Muscle of back (tissue), 13 donors: ENCODE measurements around the gene NRBP1. TPM values are rescaled to one million over a fixed set of nuclear protein-coding genes. Genes with fewer than 3 reads are reported as not detected.

ENCODE experiments used
- DNase-seq, 3 donors: peaks; one replicate each; pipeline versions ENCODE4 v3.0.0 to v3.0.0-alpha.2; 2013
- long read RNA-seq, 9 donors: transcript quantifications; one replicate each; lab custom pipeline, GENCODE V29; 2026
- polyA plus RNA-seq, 10 donors: library from polyadenylated mRNA; unstranded; fragments of 120-200 nt; gene quantifications; one replicate each; pipeline ENCODE4 v1.2.1, GENCODE V29; 2013; ENCODE audit not compliant: insufficient read length in 10 of 10

The NRBP1 gene
- 100 to 1,000 TPM; 106 to 133 (median 118) TPM for polyA plus RNA-seq
- long read RNA-seq, donor 1, partial matches to known transcripts: 39 of 41 reads
- long read RNA-seq, donor 1, other reads (novel, unspliced or antisense): 0 of 41 reads
- long read RNA-seq, donor 2, partial matches to known transcripts: 55 of 58 reads
- long read RNA-seq, donor 2, other reads (novel, unspliced or antisense): 0 of 58 reads
- long read RNA-seq, donor 3: 0 reads
- long read RNA-seq, donor 4, partial matches to known transcripts: 26 of 26 reads
- long read RNA-seq, donor 4, other reads (novel, unspliced or antisense): 0 of 26 reads
- long read RNA-seq, donor 5, partial matches to known transcripts: 68 of 68 reads
- long read RNA-seq, donor 5, other reads (novel, unspliced or antisense): 0 of 68 reads
- long read RNA-seq, donor 6, partial matches to known transcripts: 42 of 45 reads
- long read RNA-seq, donor 6, other reads (novel, unspliced or antisense): 0 of 45 reads
- long read RNA-seq, donor 7, partial matches to known transcripts: 44 of 46 reads
- long read RNA-seq, donor 7, other reads (novel, unspliced or antisense): 0 of 46 reads
- long read RNA-seq, donor 8, partial matches to known transcripts: 54 of 55 reads
- long read RNA-seq, donor 8, other reads (novel, unspliced or antisense): 0 of 55 reads
- long read RNA-seq, donor 9: 0 reads

DNA sequence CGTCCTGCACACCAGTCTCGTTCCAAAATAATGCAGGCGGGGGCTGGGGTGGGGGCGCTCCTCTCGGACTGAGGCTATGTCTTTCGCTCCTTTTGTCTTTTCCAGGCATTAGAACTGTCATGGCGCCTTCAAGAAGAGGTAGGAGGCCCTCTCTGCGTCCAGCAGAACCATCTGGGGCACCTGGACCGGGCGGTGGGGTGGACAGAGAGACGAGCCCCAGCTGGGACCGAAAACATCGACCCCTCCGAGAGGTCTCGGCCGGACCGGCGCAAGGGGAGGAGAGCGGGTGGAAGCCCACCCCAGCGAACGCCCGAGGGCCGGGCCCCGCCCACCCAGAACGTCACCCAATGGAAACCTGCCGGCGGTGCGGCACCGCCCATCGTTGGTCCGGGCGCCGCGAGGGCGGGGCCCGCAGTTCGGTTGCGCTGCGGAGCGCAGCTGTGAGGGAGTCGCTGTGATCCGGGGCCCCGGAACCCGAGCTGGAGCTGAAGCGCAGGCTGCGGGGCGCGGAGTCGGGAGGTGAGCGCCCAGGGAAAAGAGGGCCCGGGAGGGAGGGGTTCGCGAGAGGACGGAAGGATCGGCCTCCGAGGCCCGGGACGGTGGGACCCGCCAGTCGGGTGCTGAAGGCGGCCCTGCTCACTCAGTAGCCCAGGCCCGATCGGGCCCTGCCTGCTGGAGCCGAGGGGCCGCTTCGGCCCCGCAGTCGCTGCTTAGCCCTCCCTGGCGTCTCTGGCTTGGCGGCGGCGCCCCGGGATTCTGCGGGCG, at the start of gene NRBP1:
Gene NRBP1, plus strand, starts transcription at position 419 of the 765 bp plus-strand sequence. CDS start 4,643 bp downstream, outside the sequence.
- peak; percentile 92 to 99 (median 98) for DNase-seq

DNA sequence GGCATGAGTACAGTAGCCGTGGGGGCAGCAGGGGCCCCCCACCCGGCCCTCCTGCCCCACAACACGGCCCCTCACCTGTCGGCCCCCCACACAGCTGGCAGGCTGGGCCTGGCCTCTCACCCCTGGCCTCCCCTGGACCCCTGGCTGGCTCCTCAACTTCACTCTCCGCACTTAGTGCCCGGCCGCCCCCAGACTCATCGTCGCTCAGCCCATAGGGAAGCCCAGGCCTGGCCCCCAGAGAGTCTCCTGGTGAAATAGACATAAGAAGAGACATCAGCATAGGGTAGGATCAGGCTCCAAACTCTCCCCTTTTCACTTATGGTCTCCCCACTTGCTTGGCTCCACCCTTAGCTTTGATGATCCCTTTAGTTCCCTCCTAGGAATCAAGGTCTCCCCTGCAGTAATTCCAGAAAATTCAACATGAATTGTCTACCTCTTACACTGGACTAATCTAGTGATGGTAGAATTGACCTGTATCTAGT, 49.6 kb upstream of the NRBP1 start:
- no peak for DNase-seq

DNA sequence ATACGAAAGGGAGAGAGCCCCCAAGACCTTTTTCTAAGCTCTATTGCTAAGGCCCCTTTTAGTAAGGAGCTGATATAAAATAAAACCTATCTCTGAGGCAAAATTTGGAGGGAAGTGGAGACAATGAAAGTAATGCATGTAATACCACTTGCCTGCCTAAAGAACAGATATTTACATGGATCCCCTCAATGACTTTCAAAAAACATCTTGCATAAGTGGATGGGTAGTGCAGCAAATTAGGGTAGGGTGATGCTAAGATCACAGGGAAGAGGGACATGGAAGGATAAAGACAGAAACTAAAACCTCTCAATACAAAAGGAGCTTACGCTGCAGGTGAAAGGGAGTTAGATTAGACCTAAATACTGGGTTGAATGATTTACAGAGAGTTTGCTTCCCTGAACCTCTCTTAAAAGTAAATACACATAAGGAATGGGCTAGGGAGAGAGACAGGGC, 49.0 kb upstream of the NRBP1 start:
- DNase-seq: no peak

DNA sequence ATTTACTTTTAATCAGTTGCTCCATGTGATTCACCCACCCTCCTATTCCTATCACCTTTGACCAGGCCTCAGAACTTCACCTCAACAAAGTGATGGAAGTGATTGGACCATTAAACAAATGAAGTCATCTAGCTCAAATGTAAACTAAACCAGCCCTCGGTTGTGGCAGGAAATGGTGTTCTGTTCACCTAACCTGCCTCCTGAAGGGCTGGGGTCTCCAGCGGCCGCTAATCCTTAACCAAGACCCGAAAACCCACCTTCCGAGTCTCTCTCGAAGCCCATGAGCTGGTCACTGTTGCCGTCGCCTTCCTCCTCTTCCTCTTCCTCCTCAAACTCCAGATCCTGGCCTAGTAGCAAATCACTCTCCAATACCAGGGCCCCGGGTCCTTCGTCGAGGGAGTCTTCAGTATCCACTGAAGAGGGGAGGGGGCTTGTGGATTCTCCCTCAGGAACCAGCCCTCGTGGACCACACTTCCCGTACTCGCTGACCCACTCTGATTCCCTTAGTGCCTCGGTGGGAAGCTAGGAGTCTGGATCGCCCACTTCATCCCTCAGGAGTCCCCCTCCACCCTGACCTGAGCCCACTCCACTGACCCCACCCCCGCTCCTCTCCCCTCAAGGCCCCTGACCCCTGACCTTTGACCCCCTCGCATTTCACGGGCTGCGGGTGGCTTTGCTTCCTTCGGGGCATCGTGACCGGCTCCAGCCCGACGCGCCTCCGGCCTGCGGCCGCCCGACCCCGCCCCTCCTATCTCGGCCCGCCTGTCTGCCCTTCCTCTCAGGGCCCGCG, 48.4 kb upstream of the NRBP1 start:
- DNase-seq: peak in 1 of 3 donors; percentile 59

DNA sequence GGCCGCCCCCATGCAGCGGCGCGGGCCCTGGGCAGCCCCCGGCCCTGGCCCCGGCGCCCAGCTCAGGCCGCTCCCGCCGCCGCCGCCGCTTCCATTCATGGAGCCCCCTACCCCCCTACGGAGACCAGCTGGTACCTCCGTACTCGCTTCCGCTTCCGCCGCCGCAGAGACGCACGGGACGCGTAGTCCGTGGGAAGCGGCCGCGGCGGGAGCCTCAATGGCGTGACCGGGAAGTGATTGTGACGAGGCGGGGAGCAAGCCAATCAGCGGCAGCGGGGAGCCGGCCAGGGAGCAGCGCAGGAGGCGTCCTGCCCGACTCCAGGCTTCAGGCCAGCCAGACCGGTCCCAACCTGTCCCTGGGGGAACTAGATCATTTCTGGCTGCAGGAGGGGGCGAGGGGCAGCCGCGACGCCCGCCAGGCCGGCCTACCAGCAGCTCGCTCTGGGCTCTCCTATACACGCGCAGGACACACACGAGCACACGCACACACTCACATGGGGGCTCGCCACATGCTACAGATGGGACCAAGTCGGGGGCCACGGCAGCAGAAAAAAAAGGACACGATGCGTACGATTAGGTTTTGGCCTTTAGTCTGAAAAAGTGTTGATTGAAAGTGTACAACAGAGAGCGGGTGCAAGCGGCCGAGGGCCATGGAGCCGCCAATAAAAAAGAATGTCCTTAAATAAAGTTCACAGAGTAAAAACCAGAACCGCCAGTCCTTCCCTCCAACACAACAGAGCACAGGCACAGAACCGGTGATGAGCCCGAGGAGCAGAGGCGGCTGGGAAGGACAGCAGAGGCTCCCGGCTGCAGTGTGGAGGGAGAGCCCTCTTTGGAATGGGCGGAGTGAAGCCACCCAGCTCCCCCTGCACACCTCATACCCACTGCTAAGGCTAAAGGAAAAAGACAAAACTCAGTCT, 47.5 kb upstream of the NRBP1 start, which contains the start of gene ZNF513:
Gene ZNF513, minus strand, starts transcription at position 109 of the 920 bp plus-strand sequence. CDS start 208 bp downstream, outside the sequence.
- peak; percentile 94 to 98 (median 95) for DNase-seq

DNA sequence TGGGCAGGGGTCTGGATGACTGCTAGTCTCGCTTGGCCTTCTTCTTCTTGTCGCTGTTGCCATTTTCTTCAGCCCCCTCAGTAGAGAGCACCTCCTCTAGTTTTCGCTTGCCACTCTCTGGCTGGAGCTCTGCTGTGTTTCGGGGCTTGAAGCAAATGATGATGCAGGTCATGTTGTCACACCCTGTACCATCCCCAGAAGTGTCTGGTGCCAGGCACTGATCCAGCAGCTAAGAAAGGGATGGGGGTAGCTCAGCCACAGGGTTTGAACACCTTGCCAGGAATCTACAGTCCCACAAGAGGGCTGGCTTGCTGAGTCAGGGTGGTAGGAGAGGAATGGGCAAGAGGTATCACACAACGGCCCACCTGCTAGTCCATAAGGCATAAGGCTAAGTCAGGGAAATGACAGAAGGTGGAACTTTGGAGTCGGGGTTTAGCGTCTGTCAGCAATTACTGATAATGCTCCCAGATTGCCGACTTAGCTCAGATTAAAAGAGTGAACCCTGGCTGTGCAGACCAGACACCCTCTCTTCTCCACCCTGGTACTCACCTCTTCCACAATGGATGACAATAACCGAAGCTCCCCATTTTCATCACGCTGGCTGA, 46.8 kb upstream of the NRBP1 start:
- no peak for DNase-seq

DNA sequence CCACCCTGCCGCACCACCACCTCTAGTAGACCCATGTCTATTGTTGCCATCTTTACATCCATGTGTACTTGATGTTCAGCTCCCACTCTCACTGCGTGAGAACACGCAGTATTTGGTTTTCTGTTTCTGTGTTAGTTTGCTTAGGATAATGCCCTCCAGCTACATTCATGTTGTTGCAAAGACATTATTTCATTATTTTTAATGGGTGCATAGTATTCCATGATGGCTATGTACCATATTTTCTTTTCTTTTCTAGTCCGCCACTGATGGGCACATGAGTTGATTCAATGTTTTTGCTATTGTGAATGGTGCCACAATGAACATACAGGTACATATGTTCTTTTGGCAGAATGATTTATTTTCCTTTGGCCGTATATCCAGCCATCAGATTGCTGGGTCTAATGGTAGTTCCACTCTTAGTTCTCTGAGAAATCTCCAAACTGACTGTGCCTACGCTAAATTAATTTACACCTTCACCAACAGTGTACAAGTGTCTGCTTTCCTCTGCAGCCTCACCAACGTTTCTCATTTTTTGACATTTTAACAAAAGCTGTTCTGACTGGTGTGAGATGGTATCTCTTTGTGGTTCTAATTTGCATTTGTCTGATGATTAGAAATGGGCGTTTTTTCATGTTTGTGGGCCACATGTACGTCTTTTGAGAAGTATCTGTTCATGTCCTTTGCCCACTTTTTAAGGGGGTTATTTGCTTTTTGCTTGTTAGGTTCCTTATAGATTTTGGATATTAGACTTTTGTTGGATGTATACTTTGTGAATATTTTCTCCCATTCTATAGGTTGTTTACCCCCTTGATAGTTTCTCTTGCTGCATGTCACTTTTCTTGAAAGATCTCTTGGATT, 37.4 kb upstream of the NRBP1 start:
- no peak for DNase-seq

DNA sequence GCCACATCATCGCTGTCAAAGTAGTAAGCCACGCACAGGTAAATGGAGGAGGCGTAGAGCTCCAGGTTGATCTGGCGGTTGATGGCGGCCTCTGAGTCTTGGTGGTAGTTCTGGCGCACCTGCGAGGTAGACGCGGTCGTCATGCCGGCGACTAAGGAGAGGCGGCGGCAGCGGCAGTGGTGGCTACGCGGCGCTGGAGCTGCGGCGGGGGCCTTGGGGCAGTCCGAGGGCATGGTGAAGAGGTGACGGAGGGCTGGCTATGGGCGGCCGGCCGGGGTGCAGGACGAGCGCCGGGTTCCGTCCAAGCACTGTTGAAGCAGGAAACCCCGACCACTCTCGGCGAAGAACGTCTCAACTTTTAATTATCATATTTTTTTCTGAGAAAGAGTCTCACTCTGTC, 35.2 kb upstream of the NRBP1 start:
- no peak for DNase-seq

DNA sequence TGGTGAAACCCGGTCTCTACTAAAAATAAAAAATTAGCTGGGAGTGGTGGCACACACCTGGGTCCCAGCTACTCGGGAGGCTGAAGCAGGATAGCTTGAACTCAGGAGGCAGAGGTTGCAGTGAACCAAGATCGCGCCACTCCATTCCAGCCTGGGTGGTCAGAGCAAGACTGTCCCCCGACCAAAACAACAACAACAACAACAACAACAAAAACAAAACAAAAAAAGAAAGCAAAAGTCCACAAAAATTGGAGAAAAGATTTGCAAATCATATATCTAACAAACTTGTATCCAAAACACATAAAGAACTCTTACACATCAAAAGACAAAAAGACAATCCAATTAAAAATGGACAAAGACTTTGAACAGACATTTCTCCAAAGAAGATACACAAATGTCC, 29.5 kb upstream of the NRBP1 start:
- no peak for DNase-seq

DNA sequence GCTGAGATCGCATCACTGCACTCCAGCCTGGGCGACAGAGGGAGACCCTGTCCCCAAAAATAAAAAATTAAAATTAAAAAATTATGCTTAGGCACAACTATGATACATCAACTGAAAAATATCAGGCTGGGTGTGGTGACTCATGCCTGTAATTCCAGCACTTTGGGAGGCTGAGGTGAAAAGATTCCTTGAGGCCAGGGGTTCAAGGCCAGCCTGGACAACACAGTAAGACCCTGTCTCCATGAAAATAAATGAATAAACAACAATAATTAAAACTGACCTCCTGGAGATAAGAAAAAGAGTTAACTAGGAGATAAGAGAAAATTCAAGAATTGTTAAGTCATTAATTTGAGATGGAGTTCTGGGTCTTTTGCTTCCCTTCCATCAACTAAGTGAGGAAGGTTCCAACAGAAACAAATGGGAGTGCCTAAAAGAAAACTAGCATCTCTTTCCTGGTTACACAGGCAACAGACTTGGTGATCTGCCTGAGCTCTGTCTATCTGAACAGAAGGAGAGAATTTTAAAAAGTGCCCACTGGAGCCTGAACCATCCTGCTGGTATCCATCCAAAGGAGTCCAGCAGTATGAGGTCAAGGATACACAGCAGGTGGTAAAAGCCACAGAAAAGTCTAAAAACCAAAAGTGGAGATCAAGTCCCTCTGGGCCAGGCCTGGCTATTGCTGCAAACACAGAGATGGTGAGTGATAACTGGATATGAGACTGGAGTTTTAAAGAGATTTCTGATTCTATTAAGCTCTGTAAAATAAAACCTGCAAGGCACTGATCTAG, 27.9 kb upstream of the NRBP1 start:
- no peak for DNase-seq

DNA sequence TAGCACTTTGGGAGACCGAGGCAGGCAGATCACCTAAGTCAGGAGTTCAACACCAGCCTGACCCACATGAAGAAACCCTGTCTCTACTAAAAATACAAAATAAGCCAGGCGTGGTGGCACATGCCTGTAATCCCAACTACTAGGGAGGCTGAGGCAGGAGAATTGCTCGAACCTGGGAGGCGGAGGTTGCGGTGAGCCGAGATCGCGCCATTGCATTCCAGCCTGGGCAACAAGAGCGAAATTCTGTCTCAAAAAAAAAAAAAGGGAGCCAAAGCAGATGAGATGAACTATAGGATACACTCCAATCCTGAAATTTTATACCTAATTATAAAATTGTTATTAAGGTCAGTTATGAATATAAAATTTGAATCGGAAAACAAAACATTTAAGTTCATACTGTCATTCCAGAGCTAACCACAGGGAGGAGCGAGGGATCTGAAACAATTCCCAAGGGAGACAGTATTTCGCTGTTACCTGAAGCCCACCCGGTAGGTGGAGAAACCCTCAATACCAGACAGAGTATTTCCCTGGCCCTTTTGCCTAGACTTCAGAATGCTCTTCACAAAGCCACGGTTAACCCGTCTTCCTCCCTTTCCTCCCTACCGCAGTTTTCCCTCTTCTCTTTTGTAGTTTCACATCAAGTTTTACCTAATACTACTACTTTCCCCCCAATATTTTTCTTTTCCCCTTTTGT, 20.5 kb upstream of the NRBP1 start:
- DNase-seq: peak in 2 of 3 donors; percentile 38 to 56

DNA sequence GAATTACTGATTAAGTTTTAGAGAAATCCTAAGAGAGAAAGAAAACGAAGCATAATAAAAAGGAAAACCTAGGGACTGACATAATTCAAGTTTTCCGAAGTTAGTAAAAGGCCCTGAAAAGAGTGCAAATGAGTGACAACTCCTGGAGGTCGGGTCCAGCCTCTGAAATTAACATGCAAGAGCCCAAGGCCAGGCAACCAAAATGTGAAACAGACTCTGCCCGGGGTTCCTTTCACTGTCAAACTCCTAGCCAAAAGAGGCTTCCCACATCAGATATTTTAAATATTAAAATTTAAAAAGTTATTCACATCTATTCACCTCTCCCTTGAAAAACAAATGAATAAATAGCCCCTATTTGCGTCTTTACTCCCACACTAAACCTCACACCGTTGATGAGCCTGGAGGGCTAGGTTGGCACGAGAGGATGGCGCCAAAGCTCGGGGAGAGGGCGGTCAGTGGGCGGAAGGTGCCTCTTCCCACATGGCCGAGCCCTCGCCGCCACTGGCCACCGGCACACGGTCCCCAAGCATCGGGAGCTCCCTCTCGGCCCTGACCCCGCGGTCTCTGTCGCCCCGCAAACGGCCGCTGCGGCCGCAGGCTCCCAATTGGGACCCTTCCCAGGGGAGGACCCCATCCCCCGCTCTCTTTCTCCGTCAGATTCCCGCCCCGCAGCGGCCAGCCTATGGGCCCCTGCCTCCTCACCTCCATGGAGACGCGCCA, 19.7 kb upstream of the NRBP1 start:
- peak in 2 of 3 donors; percentile 18 to 36 for DNase-seq

DNA sequence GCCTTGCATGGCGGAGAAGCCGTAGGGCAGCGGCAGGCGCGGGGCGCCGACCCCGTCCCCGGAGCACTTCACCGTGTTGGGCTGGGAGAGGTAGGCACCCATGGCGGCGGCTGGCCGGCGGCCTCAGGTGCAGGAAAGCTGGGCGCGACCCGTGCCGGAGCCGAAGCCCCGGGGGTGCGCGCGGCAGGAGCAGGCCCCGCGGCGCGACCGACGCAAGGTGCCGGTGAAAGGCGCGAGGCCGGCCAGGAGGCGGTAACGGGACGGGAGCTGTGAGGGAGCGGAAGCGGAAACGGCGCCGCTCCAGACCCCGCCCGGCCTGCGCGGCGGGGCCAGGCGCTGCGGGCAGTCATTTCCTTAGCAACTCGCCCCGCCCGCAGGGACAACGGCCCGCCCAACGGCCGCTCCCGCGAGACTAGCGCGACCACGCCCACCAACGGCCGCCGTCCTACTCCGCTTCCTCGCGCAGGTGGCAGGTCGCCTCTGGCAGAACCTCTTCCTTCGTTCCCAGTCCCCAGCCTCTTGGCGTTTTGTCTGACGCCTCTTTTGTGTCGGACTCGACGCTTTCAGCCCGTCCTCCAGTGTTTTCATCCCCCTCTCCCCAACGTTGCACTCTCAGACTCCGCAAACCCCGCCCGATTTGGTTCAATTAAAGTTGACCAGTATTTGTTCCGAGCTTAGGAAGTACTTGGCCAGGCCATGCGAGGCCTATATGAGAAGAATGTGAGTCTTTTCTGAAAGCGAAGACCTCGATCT, 18.9 kb upstream of the NRBP1 start, which contains the start of gene PPM1G:
Gene PPM1G, minus strand, starts transcription at position 271 of the 753 bp plus-strand sequence. Its CDS starts 169 bp downstream, at position 102.
- peak; percentile 92 to 98 (median 96) for DNase-seq

DNA sequence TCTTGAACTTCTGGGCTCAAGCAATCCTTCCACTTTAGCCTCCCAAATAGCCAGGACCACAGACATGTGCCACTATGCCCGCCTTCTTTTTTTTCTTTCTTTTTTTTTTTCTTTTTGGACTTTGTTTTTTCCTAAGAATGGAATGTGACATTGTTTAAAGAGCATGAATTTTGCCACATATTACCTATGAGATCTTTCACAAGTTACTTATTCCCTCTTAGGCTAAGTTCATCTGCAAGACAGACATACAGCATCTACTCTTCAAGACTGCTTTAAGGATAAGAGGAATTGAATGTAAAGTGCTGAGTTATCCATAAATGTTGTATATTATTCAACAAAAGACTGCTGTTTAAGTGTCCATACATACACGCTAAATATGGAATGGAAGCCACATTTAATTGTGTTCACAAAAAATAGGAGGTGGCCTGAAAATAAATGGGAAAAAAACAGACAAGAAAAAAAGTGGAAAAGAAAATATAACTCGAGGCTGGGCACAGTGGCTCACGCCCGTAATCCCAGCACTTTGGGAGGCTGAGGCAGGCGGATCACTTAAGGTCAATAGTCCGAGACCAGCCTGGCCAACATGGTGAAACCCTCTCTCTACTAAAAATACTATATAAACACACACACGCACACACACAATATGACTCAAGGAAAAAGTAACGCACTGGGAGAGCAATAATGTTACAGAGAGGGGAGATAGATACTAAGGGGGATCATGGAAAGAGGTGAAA, 15.8 kb upstream of the NRBP1 start:
- no peak for DNase-seq

DNA sequence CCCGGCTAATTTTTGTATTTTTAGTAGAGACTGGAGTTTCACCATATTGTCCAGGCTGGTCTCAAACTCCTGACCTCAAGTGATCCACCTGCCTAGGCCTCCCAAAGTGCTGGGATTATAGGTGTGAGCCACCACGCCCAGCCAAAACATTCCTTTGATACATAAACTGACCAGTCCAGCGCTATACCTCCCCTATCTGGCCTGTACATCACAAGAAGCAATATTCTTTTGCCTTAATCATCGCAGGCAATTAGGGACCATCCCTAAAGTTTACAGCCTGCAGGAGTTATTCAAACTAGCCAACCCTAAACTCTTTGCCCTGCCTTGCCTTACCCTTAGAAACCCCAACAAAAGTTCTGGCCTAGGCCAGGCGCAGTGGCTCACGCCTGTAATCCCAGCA, 12.3 kb upstream of the NRBP1 start:
- no peak for DNase-seq
